ENCODE data around the gene ODAD3.

ODAD3 gene

DNA sequence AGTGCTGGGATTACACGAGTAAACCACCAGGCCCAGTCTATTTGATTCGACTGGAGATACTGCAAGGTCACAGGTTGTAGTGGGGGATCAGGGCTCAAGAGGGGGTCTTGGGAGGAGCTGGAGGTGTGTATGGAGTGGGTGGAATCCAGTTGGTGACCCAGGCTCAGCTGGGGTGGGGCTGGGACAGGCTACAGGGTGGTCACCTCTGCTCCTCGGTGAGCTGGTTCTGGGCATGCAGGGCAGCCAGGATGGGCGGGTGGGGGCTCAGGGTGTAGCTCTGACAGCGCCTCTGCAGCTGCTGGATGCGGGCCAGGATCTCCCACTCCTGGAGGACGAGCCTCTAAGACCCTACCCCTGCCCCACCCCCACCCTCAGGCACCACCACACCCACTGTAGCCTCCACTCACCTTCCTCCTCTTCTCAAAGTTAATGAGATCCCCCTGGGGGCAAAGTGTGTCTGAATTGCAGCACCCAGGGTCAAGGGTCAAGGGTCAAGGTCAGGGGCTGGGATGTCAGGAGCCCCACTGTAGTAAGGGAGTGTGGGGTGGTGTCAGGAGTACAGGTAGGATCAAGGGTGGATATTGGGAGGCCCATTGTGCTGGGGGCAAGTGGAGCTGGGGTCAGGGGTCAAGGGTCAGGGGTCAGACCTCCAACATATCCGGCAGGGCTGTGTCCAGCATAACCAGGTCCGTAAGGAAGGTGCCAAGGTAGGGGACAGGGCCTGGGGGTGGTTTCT is 32.9 kb downstream of the ODAD3 start:
- DNase-seq = no peak
- in situ Hi-C loops (cut with HindIII; ENCODE audit: low pct_ligation_motif_present, low sequenced_read_pairs) = no loop called here
- peaks cover 4% of the 10 kb centered on the region for H3K27me3 ChIP-seq (replicated peaks)
- no peak overlapping the region for H3K4me3 ChIP-seq (ENCODE audit: low read depth, low read length)
- H3K36me3 ChIP-seq (replicated peaks) = no peaks in the 10 kb centered on the region
- no peak overlapping the region for H3K27ac ChIP-seq
- TF ChIP-seq, protein P1, sequence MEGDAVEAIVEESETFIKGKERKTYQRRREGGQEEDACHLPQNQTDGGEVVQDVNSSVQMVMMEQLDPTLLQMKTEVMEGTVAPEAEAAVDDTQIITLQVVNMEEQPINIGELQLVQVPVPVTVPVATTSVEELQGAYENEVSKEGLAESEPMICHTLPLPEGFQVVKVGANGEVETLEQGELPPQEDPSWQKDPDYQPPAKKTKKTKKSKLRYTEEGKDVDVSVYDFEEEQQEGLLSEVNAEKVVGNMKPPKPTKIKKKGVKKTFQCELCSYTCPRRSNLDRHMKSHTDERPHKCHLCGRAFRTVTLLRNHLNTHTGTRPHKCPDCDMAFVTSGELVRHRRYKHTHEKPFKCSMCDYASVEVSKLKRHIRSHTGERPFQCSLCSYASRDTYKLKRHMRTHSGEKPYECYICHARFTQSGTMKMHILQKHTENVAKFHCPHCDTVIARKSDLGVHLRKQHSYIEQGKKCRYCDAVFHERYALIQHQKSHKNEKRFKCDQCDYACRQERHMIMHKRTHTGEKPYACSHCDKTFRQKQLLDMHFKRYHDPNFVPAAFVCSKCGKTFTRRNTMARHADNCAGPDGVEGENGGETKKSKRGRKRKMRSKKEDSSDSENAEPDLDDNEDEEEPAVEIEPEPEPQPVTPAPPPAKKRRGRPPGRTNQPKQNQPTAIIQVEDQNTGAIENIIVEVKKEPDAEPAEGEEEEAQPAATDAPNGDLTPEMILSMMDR (IDR thresholded peaks at IDR 0.05; ENCODE audit: low read depth, low read length, missing control alignments) = no peak

DNA sequence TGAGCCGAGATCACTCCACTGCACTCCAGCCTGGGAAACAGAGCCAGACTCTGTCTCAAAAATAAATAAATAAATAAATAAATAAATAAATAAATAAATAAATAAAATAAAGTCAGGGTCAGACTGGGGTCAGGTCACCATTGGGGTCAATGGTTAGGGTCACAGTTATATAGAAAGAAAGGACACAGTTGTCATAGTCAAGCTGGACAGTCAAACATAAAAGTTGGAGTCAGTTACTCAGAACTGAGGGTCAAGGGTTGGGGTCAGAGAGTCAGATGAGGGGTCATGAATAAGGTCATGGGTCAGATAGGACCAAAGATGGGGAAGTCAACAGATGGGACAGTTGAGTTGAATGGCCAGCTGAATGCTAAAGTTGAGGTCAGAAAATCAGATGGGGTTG is 34.1 kb downstream of the ODAD3 start:
- TF ChIP-seq, protein P1 (IDR thresholded peaks at IDR 0.05; ENCODE audit: low read depth, low read length, missing control alignments) = no peak
- in situ Hi-C loops (cut with HindIII; ENCODE audit: low pct_ligation_motif_present, low sequenced_read_pairs) = no loop called here
- H3K27ac ChIP-seq = no peak overlapping the region
- no peaks in the 10 kb centered on the region for H3K36me3 ChIP-seq (replicated peaks)
- no peak for DNase-seq
- no peak overlapping the region for H3K4me3 ChIP-seq (ENCODE audit: low read depth, low read length)
- no peaks in the 10 kb centered on the region for H3K27me3 ChIP-seq (replicated peaks)

DNA sequence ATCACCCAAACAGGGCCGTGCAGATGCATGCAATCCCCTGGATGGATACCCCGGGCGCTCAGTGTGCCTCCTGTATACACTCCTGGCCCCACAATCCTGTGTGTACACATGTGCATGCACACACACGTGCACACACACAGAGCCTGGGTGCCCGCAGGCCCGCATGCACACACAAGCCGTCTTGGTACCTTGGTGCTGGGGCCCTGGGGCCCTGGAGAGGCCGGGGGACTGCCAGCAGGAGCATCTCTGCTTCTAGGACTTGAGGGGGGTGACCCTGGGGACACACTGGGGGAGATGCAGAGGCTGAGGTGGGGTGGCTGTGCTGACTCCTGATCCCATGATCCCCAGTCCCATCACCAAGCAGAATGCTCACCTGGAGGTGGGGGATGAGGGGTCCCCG is 35.3 kb downstream of the ODAD3 start:
- in situ Hi-C loops (cut with HindIII; ENCODE audit: low pct_ligation_motif_present, low sequenced_read_pairs) = no loop called here
- DNase-seq = no peak
- H3K4me3 ChIP-seq (ENCODE audit: low read depth, low read length) = no peak overlapping the region
- no peaks in the 10 kb centered on the region for H3K36me3 ChIP-seq (replicated peaks)
- TF ChIP-seq, protein P1 (IDR thresholded peaks at IDR 0.05; ENCODE audit: low read depth, low read length, missing control alignments) = no peak
- no peak overlapping the region for H3K27ac ChIP-seq
- H3K27me3 ChIP-seq (replicated peaks) = no peaks in the 10 kb centered on the region

DNA sequence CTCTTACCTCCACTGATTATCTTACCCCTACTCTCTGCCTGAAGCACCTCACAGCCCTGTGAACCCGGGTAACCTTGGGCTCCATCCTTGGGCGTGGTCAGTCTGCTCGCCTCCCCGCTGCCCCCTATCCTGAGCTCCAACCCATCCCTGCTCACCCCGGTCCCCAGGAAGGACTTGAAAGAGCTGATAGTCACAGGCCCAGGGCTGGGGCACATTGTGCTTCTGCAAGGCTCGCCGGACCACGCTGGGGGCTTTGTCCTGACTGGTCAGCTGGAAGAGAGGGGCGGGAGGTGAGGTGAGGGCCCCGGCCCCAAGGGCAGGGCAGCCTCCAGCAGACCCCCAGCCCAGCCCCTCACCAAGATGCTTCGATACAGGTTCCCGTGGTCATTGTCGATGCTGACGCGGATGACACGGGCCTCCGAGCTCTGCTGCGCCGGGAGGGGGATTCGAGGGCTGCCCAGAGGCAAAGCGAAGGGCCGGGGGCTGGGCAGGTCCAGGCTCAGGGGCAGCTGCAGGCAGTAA is 37.8 kb downstream of the ODAD3 start:
- TF ChIP-seq, protein P1 (IDR thresholded peaks at IDR 0.05; ENCODE audit: low read depth, low read length, missing control alignments) = no peak
- Histone ChIP-seq H3K4me3 (ENCODE audit: low read depth, low read length) (no peak overlapping the region), H3K36me3 (replicated peaks) (no peaks in the 10 kb centered on the region), H3K27me3 (replicated peaks) (no peaks in the 10 kb centered on the region), H3K27ac (no peak overlapping the region)
- in situ Hi-C loops (cut with HindIII; ENCODE audit: low pct_ligation_motif_present, low sequenced_read_pairs) = no loop called here
- no peak for DNase-seq

DNA sequence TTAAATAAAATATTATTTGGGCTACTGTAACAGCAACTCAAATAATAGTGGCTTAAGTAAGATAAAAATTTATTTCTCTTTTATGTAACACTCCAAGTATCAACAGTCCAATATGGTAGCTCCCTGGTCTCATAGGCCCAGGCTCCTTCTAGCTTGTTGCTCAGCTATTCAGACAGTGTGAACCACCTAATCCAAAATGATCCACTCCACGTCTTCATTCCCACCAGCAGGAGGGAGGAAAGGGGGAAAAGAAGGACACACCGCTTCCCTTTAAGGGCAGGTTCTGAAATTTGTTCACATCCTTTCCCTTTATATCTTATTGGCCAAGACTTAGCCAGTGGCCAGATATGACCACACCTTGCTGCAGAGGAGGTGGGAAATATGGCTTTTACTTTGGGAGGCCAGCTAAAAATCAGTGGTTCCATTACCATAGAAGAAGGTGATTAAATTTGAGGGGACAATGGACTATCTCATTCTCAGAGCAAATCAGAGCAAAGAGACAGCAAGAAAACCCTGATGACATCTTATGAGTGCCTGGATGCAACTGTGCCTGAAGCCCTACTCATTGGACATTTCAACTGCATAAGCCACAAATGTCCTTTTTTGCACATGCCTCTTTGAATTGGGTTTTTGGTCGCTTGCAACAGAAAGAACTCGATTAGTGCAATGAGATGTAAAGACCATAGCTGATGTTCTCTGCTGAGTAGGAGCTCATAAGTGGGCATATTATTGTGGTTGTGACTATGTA is 43.8 kb downstream of the ODAD3 start:
- H3K27ac ChIP-seq = no peak overlapping the region
- no peaks in the 10 kb centered on the region for H3K27me3 ChIP-seq (replicated peaks)
- in situ Hi-C loops (cut with HindIII; ENCODE audit: low pct_ligation_motif_present, low sequenced_read_pairs) = no loop called here
- DNase-seq = no peak
- H3K4me3 ChIP-seq (ENCODE audit: low read depth, low read length) = no peak overlapping the region
- H3K36me3 ChIP-seq (replicated peaks) = no peaks in the 10 kb centered on the region
- TF ChIP-seq, protein P1 (IDR thresholded peaks at IDR 0.05; ENCODE audit: low read depth, low read length, missing control alignments) = no peak

Measured in brain microvascular endothelial cell (primary cell).